Uterus (tissue), 4 donors: Measurements from ENCODE around the gene CTIF. TPM values are rescaled to one million over a fixed set of nuclear protein-coding genes. Genes with fewer than 3 reads are reported as not detected.

ENCODE experiments used
- DNase-seq, 2 donors: peaks; one replicate each; pipeline ENCODE4 v3.0.0-alpha.2; 2019 to 2020
- H3K27ac ChIP-seq, 2 donors: fragments of 200-600 bp; sonication (generic); 1 replicate in 1 of 2; 2 replicates in 1 of 2; pipeline ENCODE4 v1.5.1; 2016 to 2018
- H3K27me3 ChIP-seq, 2 donors: fragments of 200-600 bp; sonication (generic); one replicate each; pipeline ENCODE4 v1.5.1; 2018 to 2019; ENCODE audit warnings: control low read depth in 1 of 2
- H3K36me3 ChIP-seq, 2 donors: fragments of 200-600 bp; sonication (generic); one replicate each; pipeline ENCODE4 v1.5.1; 2019; ENCODE audit warnings: control low read depth in 1 of 2
- H3K4me1 ChIP-seq, 2 donors: fragments of 200-600 bp; sonication (generic); one replicate each; pipeline ENCODE4 v1.5.1; 2018 to 2019; ENCODE audit warnings: control low read depth in 1 of 2
- H3K4me3 ChIP-seq, 2 donors: fragments of 200-600 bp; sonication (generic); 1 replicate in 1 of 2; 2 replicates in 1 of 2; pipeline ENCODE4 v1.5.1; 2018 to 2019; ENCODE audit warnings: mild to moderate bottlenecking in 1 of 2
- H3K9me3 ChIP-seq, 2 donors: fragments of 200-600 bp; sonication (generic); one replicate each; pipeline ENCODE4 v1.5.1; 2019; ENCODE audit warnings: control low read depth in 1 of 2
- POLR2A ChIP-seq, 2 donors: fragments of 450-650 bp; IDR thresholded peaks; one replicate each; pipeline ENCODE4 v1.6.1; 2016; ENCODE audit warnings: antibody characterized with exemption in 2 of 2, mild to moderate bottlenecking in 1 of 2, moderate library complexity in 1 of 2
- intact Hi-C: fragments of 100-400 bp; cut with DNase I; formaldehyde crosslinking; loops from one replicate; pipeline ENCODE4 v1.15.1; 2023; ENCODE audit warnings: low total_unique reads
- total RNA-seq, 4 donors: library from RNA; depleted of rRNA in 3 of 4; stranded (reverse); fragments of >200 nt in 3 of 4; gene quantifications; one replicate each; pipeline versions ENCODE4 v1.1.0 to v1.2.4, GENCODE V29; 2014 to 2023
- TF ChIP-seq, protein P1 (sequence below), 4 experiments: fragments of 200-600 bp in 2 of 4; fragments of 450-650 bp in 2 of 4; sonication (generic) in 2 of 4; IDR thresholded peaks; one replicate each; pipeline ENCODE4 v1.5.1; 2016 to 2019; ENCODE audit warnings: antibody characterized with exemption in 4 of 4, mild to moderate bottlenecking in 2 of 4, moderate library complexity in 1 of 4
- donor health status: DM: yes; HTN: yes; CAD: no.

Gene CTIF
- total RNA-seq, 4 donors from 2014 or later, result 11.3 to 94.3 (median 48.0) TPM

DNA sequence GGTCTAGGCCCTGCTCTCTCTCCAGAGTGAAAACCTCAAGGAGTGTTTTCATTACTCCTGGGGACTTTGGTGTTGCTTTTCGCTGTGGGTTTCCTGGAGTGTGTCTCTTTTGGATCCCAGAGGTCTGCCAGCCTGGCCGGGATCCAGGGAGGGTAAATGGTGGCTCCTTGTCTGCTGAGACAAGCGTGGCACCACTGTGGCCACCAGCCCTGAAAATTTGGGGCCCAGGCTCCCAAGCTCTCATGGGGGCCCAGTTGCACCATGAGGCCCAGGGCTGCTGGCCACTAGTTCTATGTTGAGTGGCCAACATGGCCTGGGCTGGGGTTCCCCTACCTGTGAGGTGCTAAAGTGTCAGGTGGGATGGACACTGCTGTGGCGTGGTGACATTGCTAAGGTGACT, 144.8 kb downstream of the CTIF start:
- Histone ChIP-seq H3K27me3 (no peaks in the 10 kb centered on the region), H3K36me3 (no peaks in the 10 kb centered on the region), H3K4me3 (no peak overlapping the region), H3K27ac (no peak overlapping the region), H3K9me3 (no peaks in the 10 kb centered on the region), H3K4me1 (no peaks in the 10 kb centered on the region)
- intact Hi-C loops, result loop anchor here (10.0 kb wide), 1 partner anchor 59 kb away; no protein-coding TSS in a partner anchor
- TF ChIP-seq, protein P1, sequence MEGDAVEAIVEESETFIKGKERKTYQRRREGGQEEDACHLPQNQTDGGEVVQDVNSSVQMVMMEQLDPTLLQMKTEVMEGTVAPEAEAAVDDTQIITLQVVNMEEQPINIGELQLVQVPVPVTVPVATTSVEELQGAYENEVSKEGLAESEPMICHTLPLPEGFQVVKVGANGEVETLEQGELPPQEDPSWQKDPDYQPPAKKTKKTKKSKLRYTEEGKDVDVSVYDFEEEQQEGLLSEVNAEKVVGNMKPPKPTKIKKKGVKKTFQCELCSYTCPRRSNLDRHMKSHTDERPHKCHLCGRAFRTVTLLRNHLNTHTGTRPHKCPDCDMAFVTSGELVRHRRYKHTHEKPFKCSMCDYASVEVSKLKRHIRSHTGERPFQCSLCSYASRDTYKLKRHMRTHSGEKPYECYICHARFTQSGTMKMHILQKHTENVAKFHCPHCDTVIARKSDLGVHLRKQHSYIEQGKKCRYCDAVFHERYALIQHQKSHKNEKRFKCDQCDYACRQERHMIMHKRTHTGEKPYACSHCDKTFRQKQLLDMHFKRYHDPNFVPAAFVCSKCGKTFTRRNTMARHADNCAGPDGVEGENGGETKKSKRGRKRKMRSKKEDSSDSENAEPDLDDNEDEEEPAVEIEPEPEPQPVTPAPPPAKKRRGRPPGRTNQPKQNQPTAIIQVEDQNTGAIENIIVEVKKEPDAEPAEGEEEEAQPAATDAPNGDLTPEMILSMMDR (IDR thresholded peaks at IDR 0.05), result no peak
- TF ChIP-seq POLR2A (IDR thresholded peaks at IDR 0.05), result no peak
- DNase-seq, result no peak

DNA sequence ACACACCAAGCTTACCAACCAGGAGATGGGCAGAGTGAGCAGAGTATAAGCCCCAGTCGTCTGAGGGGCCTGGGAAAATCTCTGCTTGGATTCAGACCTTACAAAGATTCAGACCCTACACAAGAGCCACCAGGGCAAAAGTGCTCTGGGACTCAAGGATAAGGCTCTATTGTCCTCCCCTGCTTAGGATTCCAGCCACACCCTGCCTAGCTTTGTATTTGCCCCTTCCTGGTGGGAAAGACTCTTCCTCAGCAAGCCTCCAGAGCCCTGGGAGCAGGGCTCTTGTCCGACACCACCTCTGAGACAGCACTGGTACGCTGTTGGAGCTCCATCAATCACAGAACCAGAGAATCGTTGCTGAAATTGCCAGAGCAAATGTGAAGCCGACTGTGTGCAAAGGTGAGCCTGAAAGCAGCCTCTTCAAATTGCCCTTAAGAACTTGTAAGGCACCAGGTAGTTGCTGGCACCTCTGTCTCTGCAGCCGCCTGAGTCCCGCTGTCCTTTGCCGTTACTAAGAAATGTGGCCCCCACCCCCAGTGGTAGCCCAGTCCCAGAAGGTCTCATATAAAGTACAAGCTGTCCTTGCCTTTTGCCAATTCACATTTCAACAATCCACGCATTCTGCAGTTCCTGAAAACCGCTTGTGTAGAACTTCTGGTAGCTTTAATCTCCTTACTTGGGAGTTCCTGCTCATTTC, 148.7 kb downstream of the CTIF start:
- Histone ChIP-seq H3K9me3 (no peaks in the 10 kb centered on the region), H3K36me3 (no peaks in the 10 kb centered on the region), H3K27ac (no peak overlapping the region), H3K4me3 (no peak overlapping the region), H3K27me3 (no peaks in the 10 kb centered on the region), H3K4me1 (no peaks in the 10 kb centered on the region)
- intact Hi-C loops, result loop anchor here (10.0 kb wide), 1 partner anchor 63 kb away; no protein-coding TSS in a partner anchor
- TF ChIP-seq, protein P1 (IDR thresholded peaks at IDR 0.05), result no peak
- TF ChIP-seq POLR2A (IDR thresholded peaks at IDR 0.05), result no peak
- no peak for DNase-seq

DNA sequence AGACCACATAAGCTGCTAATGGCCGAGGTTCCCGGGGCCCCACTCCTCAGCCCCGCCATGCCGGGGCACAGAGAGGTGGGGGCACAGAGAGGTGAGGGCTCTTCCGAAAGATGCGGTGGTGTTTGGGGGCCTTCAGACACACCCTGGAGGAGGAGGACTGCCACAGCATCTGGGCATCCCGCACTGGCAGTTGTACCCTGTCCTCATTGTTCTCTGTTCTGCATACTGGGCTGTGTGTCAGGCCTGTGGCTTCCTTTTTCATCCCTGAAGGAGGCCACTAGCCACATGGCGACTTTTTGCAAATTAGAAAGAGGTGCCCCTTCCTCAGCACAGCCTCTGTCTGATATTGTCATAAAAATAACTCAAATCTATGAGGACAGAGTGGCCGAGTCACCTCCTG, 150.1 kb downstream of the CTIF start:
- H3K36me3 ChIP-seq, result no peaks in the 10 kb centered on the region
- no peaks in the 10 kb centered on the region for H3K4me1 ChIP-seq
- no peaks in the 10 kb centered on the region for H3K27me3 ChIP-seq
- TF ChIP-seq, protein P1 (IDR thresholded peaks at IDR 0.05), result no peak
- TF ChIP-seq POLR2A (IDR thresholded peaks at IDR 0.05), result no peak
- H3K27ac ChIP-seq, result no peak overlapping the region
- intact Hi-C loops, result loop anchor here (10.0 kb wide), 1 partner anchor 64 kb away; no protein-coding TSS in a partner anchor
- no peak overlapping the region for H3K4me3 ChIP-seq
- DNase-seq, result no peak
- no peaks in the 10 kb centered on the region for H3K9me3 ChIP-seq

DNA sequence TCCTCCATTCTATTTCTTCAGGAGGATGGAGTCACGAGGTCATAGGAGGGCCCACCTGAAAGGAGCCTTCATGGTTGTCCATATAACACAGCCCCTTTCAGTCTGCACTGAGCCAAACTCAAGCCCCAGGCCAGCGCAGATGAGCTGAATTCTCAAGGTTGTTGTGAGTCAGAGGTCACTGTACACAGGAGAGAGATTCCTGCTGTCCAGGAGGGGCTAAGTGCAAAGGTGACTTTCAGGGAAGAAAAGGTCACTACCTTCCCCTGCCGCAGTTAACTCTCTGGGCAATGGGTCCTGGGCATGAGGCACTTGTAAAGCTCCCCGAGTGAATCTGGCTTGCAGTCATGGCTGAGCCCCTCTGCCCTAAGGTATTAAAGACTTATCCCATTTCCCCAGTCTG, 150.7 kb downstream of the CTIF start:
- intact Hi-C loops, result loop anchor here (10.0 kb wide), 1 partner anchor 65 kb away; no protein-coding TSS in a partner anchor
- H3K9me3 ChIP-seq, result no peaks in the 10 kb centered on the region
- no peak overlapping the region for H3K4me3 ChIP-seq
- no peak overlapping the region for H3K27ac ChIP-seq
- H3K27me3 ChIP-seq, result no peaks in the 10 kb centered on the region
- no peak for TF ChIP-seq POLR2A (IDR thresholded peaks at IDR 0.05)
- TF ChIP-seq, protein P1 (IDR thresholded peaks at IDR 0.05), result no peak
- no peaks in the 10 kb centered on the region for H3K36me3 ChIP-seq
- no peaks in the 10 kb centered on the region for H3K4me1 ChIP-seq
- DNase-seq, result no peak

DNA sequence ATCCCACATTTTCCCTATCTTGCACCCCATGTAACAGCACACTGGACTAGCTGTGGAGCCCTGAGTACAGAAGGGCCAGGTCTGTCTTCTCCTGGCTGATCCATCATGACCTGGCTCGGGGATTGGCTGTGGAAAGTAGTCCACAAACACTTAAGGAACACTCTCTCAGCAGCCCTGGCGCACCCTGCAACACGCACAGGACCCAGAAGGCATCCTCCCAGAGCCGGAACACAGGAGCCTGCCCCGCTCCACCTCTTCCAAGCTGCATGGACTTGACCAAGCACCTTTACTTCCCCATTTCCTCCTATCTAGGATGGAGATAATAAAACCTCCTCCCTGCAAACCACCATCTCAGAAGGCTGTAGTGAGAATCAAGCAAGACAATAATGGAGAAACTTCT, 151.7 kb downstream of the CTIF start:
- Histone ChIP-seq H3K9me3 (no peaks in the 10 kb centered on the region), H3K27me3 (no peaks in the 10 kb centered on the region), H3K4me3 (no peak overlapping the region), H3K27ac (no peak overlapping the region), H3K4me1 (no peaks in the 10 kb centered on the region), H3K36me3 (no peaks in the 10 kb centered on the region)
- DNase-seq, result no peak
- no peak for TF ChIP-seq POLR2A (IDR thresholded peaks at IDR 0.05)
- TF ChIP-seq, protein P1 (IDR thresholded peaks at IDR 0.05), result no peak
- intact Hi-C loops, result no loop called here
